DMS153 (cell line): ENCODE results near the gene RNF157.
"Not testable (repeated sequence)": the region's sequence is repeated elsewhere in the genome, so short reads cannot be mapped to it uniquely, and the experiment has no call there.

Source experiments
- DNase-seq: peaks from one replicate; lab custom pipeline; 2025; lab: John Stamatoyannopoulos, UW

The RNF157 gene

GRCh38 chr17:76252967-76253766 is 12.9 kb upstream of the RNF157 start:
- DNase-seq, result not testable (repeated sequence)

- DNase-seq, result no peak
Measured at GRCh38 chr17:76252040-76252954, 12.0 kb upstream of the RNF157 start.

GRCh38 chr17:76251478-76252039 is 11.3 kb upstream of the RNF157 start:
- no peak for DNase-seq

- DNase-seq, result no peak
Measured at GRCh38 chr17:76250141-76250540, 9.8 kb upstream of the RNF157 start.

GRCh38 chr17:76248013-76248782 is 7.9 kb upstream of the RNF157 start:
- no peak for DNase-seq

GRCh38 chr17:76247304-76247703 is 7.0 kb upstream of the RNF157 start:
- no peak for DNase-seq

- no peak for DNase-seq
Measured at GRCh38 chr17:76246080-76247066, 6.1 kb upstream of the RNF157 start.

GRCh38 chr17:76244721-76245120 is 4.4 kb upstream of the RNF157 start:
- not testable (repeated sequence) for DNase-seq

GRCh38 chr17:76243826-76244679 is 3.8 kb upstream of the RNF157 start:
- no peak for DNase-seq

GRCh38 chr17:76241691-76242255 is 1.5 kb upstream of the RNF157 start:
- no peak for DNase-seq

- DNase-seq, result no peak
Measured at GRCh38 chr17:76241204-76241538, 878 bp upstream of the RNF157 start.

GRCh38 chr17:76239538-76240274 is 587 bp downstream of the RNF157 start:
- no peak for DNase-seq

GRCh38 chr17:76238847-76239537 is 1.3 kb downstream of the RNF157 start:
- DNase-seq, result no peak

- DNase-seq, result no peak
Measured at GRCh38 chr17:76237859-76238313, 2.4 kb downstream of the RNF157 start.

GRCh38 chr17:76236603-76237002 is 3.7 kb downstream of the RNF157 start:
- no peak for DNase-seq

- no peak for DNase-seq
Measured at GRCh38 chr17:76235883-76236282, 4.4 kb downstream of the RNF157 start.

GRCh38 chr17:76234354-76234679 is 6.0 kb downstream of the RNF157 start:
- DNase-seq, result no peak
